ENCODE data around the gene SLC26A4.

SLC26A4 gene

GRCh38 chr7:107676249-107676648 lies 15.6 kb downstream of the SLC26A4 start:
- TF ChIP-seq ZNF274 (IDR thresholded peaks at IDR 0.05; ENCODE audit: low read depth, low read length), result no peak
- H3K4me3 ChIP-seq (ENCODE audit: low read length), result no peak overlapping the region

GRCh38 chr7:107678110-107678753 lies 17.6 kb downstream of the SLC26A4 start:
- no peak overlapping the region for H3K4me3 ChIP-seq (ENCODE audit: low read length)
- no peak for TF ChIP-seq ZNF274 (IDR thresholded peaks at IDR 0.05; ENCODE audit: low read depth, low read length)

- H3K4me3 ChIP-seq (ENCODE audit: low read length), result no peak overlapping the region
- no peak for TF ChIP-seq ZNF274 (IDR thresholded peaks at IDR 0.05; ENCODE audit: low read depth, low read length)
These were observed 19.9 kb downstream of the SLC26A4 start for GRCh38 chr7:107680478-107680877.

GRCh38 chr7:107682886-107683285 lies 22.3 kb downstream of the SLC26A4 start:
- H3K4me3 ChIP-seq (ENCODE audit: low read length), result no peak overlapping the region
- TF ChIP-seq ZNF274 (IDR thresholded peaks at IDR 0.05; ENCODE audit: low read depth, low read length), result no peak

GRCh38 chr7:107684287-107684686 lies 23.7 kb downstream of the SLC26A4 start:
- H3K4me3 ChIP-seq (ENCODE audit: low read length), result no peak overlapping the region
- no peak for TF ChIP-seq ZNF274 (IDR thresholded peaks at IDR 0.05; ENCODE audit: low read depth, low read length)

GRCh38 chr7:107684947-107685463 lies 24.4 kb downstream of the SLC26A4 start:
- no peak overlapping the region for H3K4me3 ChIP-seq (ENCODE audit: low read length)
- TF ChIP-seq ZNF274 (IDR thresholded peaks at IDR 0.05; ENCODE audit: low read depth, low read length), result no peak

- H3K4me3 ChIP-seq (ENCODE audit: low read length), result no peak overlapping the region
- TF ChIP-seq ZNF274 (IDR thresholded peaks at IDR 0.05; ENCODE audit: low read depth, low read length), result no peak
These were observed 26.3 kb downstream of the SLC26A4 start for GRCh38 chr7:107686816-107687387.

GRCh38 chr7:107687656-107688055 lies 27.0 kb downstream of the SLC26A4 start:
- H3K4me3 ChIP-seq (ENCODE audit: low read length), result no peak overlapping the region
- no peak for TF ChIP-seq ZNF274 (IDR thresholded peaks at IDR 0.05; ENCODE audit: low read depth, low read length)

- TF ChIP-seq ZNF274 (IDR thresholded peaks at IDR 0.05; ENCODE audit: low read depth, low read length), result no peak
These were observed 28.9 kb downstream of the SLC26A4 start for GRCh38 chr7:107689553-107689952.

GRCh38 chr7:107690084-107690483 lies 29.5 kb downstream of the SLC26A4 start:
- H3K4me3 ChIP-seq (ENCODE audit: low read length), result no peak overlapping the region
- no peak for TF ChIP-seq ZNF274 (IDR thresholded peaks at IDR 0.05; ENCODE audit: low read depth, low read length)

More at GRCh38 chr7:107689553-107689952, 28.9 kb downstream of the SLC26A4 start:
- H3K4me3 ChIP-seq (ENCODE audit: low read length), result no peak overlapping the region

GRCh38 chr7:107690611-107691010 lies 30.0 kb downstream of the SLC26A4 start:
- TF ChIP-seq ZNF274 (IDR thresholded peaks at IDR 0.05; ENCODE audit: low read depth, low read length), result no peak
- no peak overlapping the region for H3K4me3 ChIP-seq (ENCODE audit: low read length)

GRCh38 chr7:107691716-107692115 lies 31.1 kb downstream of the SLC26A4 start:
- TF ChIP-seq ZNF274 (IDR thresholded peaks at IDR 0.05; ENCODE audit: low read depth, low read length), result no peak
- H3K4me3 ChIP-seq (ENCODE audit: low read length), result no peak overlapping the region

- H3K4me3 ChIP-seq (ENCODE audit: low read length), result no peak overlapping the region
- TF ChIP-seq ZNF274 (IDR thresholded peaks at IDR 0.05; ENCODE audit: low read depth, low read length), result no peak
These were observed 31.9 kb downstream of the SLC26A4 start for GRCh38 chr7:107692501-107692900.

GRCh38 chr7:107693396-107693795 lies 32.8 kb downstream of the SLC26A4 start:
- TF ChIP-seq ZNF274 (IDR thresholded peaks at IDR 0.05; ENCODE audit: low read depth, low read length), result no peak
- no peak overlapping the region for H3K4me3 ChIP-seq (ENCODE audit: low read length)

GRCh38 chr7:107694386-107694785 lies 33.8 kb downstream of the SLC26A4 start:
- TF ChIP-seq ZNF274 (IDR thresholded peaks at IDR 0.05; ENCODE audit: low read depth, low read length), result no peak

More at GRCh38 chr7:107694386-107694785, 33.8 kb downstream of the SLC26A4 start:
- H3K4me3 ChIP-seq (ENCODE audit: low read length), result no peak overlapping the region

Measured in GM08714 (cell line).